ENCODE measurements around the gene DRAXIN. TPM values are rescaled to one million over a fixed set of nuclear protein-coding genes. Genes with fewer than 3 reads are reported as not detected.

The DRAXIN gene
- total RNA-seq, 1 donor from 2014 or later: 0.04 TPM

DNA sequence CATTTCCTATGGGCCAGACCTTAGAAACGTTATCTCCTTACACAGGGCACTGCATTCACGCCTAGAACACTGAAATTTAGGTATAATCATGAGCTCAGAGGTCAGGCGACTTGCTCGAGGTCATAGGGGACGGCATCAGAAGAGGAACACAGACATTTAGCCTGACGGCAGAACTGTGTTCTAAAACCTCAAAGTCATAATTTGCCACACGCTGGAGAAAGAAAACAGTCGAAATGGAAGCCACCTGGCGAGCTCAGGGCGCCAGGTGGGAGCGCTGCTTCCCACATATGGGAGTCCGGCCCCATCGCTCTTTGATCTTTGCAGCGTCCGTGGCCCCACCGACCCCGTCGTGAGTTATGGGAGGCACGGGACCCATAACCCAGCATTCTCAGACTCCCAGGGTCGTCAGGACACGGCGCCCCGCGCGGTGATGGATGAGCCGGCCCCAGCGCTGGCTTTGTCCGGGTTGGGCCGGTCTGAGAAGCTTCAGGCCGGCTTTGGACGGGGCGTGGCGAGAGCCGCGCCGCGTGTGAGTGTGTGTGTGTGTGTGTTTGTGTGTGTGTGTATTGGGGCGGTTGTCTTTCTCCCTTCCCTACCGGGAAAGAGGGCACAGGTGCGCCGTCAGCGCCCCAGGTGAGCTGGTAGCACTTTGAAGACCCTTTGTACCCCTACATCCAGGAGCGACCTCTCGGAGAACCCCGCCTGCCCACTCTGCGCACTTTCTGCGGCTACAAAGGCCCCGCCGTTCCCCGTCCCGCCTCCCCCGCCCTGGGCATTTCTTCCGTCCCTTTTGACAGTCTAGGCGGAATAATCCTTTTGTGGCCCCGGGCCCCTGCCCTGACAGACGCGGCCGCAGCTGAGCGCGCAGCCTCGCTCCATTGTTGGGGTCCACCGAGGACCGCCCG lies 861 bp upstream of the DRAXIN start:
- ATAC-seq: peak; percentile 26

DNA sequence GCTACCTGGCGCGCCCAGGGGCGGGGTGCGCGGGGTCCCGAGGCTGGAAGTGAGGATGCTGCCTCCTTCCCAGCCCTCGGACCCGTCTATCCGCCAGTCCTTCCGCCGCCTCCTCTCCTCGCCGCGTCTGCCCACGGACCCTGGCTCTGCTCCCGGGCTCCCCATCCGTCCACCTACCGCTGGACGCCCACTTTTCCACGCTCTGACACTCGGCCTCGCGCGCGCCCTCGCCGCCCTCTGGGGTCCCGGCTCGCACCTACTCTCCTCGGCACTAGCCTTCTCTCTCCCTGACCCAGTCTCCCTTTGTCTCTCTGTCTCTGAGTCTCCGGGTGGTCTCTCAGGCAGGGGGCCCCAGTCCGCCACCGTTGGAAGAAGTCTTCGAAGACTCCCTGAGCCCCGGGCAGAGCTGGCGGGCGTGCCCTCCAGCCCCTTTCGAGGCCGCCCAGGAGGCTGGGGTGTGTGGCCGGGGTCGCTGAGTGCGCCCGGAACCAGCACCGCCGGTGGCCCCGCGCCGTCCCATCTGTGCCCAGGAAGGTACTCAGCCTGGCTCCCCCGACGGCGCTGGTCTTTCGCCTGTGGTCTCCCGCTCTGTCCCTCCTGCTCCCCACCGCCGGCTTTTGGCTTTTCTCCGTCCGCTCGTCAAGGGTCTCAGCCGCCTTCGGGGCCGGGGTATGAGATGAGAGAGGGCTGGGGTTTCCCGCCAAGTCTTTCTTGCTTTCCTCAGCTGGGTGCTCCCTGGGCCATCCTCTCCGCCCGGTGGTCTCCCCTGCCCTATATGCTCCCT lies 610 bp downstream of the DRAXIN start:
- ATAC-seq: no peak

DNA sequence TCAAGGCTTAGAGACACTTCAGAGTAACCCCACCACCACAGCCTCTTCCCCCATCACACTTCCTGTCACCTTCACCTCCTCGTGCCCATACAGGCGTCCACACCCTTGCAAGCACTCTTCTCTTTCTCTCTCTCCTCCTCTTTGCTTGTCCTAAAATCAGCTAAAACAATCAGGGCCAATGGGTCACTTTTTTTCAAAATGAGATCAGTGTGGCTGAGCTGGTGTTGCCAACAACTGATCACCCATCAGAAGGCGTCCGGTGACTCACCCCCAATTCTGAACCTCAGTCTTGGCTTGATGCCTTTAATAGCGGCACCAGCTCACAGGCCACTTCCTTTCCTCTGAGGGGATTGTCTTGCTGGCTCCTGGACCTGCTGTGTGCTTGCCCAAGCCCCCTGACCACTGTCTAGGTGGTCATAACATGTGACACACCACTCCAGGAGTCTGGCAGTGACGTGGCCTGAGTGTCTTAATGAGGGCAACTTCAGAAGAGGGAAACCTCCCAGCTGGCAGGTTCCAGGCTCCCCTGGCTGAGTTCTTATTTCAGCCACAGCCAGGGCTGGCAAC lies 1.6 kb downstream of the DRAXIN start:
- peak; percentile 57 for ATAC-seq

DNA sequence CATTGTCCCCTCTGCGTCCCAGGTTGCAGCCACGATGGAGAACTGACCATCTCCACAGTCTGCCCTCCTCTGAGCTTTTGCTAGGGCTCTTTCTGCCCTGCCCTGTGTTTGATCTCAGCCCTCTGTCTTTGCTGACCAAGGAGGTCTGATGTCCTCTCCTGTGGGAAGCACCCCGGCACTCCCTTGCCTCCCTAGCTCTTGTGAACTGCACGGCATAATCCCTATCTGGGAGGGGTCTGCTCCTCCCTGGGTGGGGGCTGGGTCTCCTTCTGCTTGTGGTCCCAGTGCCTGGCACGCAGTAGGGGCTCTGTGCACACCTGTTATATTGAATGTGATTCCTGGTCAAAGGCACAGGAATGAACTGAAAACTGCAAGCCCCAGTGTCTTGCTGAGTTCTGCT lies 2.4 kb downstream of the DRAXIN start:
- no peak for ATAC-seq

DNA sequence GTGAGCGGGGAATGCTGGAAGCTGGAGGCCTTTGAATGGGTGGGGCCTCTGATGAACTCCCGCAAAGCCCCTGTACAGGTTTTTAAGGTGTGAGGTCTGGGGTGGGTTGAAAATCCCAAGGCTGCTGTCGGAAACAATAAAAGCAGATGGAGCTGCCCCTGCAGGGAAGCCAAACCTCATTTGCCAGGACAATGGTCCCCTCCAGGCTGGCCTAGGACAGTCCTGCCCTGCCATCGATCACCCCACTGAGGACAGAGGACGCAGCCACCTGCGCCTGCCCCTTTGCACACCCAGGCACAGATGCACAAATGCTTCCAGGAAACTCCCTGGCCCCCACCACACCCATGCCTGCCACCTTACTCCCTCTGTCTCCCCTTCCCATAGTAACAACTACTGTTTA lies 4.4 kb downstream of the DRAXIN start:
- ATAC-seq: no peak

DNA sequence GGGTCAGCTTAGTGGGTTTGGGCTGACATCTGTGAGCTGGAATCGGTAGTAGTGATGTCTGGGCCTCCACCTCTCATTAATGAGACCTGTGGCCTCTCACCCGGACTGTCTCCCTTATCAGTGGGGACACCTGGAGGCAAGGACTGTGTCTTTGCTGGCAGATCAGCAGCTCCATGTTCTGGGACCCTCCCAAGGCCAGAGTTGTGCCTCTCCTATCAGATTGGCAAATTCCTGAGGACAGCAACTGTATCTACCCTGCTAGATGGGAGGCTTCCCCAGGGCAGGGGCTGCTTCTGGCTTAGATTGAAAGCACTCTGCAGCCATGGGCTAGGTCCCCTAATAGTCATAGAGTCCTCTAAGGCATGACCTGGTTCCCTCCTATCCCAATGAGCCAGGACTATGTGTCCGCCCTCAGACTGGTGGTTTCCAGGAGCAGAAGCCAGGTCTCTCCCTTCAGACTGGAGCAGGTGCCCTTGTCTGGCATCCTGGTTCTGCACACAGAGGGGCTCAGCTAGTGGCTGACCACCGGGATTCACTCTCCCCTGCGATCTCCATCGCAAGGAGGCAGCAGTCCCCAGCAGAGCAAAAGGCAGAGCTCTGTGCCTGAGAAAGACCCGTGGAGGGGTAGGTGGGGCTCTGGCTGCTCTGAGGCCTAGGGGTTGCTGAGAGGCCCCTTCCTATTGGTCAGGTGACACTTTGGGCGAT lies 5.8 kb downstream of the DRAXIN start:
- ATAC-seq: no peak

DNA sequence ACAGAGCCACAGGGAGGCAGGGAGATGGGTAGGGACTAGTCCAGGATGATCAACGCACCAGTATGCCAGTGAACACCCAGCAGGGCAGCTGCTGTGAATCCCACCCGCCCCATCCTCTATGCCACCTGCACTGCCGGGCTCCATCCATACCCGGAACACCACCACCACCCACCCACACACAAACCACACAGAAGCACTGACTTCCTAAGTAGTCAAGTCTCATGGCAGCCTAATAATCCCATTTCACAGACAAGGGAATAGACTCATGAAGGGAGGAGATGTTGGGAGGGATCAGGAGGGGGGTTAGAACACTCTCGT lies 6.3 kb downstream of the DRAXIN start:
- ATAC-seq: no peak

DNA sequence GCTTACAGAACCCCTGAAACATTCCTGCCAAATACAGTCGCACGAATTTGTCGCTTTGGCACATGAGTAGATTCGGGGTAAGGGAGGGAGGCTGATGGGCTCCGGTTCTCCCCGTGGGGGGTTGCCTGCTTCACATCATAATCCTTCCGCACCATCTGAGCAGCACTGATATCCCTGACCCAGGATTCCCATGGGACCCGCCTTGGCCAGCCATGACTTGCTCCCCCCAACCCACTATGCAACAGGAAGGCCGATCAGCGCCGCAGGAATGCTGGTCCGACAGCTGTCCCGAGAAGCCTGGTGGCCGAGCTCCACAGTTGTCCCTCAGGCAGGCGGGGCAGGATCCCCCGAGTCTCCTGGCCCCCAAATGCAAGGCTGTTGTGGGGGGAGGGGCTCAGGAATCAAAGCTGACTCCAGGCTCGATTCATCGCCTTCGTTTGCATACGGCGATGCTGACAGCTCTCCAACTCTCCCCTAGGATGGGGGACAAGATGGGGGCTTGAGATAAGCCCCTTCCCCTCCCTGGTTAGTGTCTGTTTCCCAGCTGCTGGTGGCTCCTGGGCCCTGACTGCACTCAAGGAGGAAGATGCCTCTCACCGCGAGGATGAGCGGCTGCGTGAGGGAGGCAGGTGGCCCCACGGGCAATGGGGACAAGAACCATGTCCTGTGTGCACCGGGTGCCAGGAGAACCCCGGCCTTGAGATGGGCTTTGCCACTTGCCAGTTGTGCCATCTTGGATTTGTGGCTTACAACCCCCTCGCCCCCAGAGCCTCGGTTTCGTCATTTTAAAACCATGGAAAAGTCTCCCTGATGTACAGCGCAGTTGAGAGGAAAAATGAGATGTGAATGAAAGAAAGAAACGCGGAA lies 9.3 kb downstream of the DRAXIN start:
- no peak for ATAC-seq

DNA sequence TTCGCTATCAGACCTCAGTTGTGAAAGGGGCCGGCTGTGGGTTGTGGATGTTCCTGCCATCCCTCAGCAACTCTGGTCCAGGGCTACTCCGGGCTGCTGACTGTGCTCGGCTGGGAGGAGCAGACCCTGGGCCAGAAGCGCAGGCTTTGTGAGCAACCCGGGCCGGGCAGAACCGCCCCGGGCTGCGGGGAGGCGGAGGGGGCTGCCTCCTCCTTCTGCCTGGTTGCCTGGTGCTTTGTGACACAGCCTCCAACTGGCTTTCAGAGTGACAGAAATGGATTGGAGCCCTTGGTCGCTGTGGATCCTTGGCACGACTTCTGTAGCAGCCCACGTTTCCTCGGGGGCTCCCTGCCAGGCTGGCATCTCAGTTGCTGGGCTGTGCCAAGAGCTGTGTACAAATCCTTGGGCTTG lies 10.0 kb downstream of the DRAXIN start:
- no peak for ATAC-seq

DNA sequence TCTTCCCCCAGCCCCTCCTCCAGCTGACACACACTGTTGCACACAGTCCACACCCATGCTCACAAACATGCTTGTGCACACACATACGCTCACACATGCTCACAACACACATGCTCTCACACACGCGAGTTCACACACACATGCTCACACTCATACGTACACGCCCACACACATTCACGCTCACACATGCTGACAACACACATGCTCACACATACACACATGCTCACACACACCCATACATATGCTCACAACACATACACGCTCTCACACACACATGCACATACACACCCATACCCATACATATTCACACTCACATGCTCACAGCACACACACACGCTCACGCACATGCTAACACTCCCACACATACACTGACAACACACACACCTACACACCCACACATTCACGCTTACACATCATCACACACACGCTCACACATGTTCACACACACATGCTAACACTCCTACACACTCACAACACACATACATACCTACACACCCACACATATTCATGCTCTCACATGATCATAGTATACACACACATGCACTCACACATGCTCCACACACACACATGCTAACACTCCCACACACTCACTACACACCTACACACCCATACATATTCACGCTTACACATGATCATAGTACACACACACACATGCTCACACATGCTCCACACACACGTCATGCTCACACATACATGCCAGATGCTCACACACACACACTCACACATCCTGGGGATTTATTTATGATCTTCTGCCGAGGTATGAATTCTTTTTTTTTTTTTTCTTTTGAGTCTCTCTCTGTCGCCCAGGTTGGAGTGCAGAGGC lies 10.7 kb downstream of the DRAXIN start:
- ATAC-seq: no peak

DNA sequence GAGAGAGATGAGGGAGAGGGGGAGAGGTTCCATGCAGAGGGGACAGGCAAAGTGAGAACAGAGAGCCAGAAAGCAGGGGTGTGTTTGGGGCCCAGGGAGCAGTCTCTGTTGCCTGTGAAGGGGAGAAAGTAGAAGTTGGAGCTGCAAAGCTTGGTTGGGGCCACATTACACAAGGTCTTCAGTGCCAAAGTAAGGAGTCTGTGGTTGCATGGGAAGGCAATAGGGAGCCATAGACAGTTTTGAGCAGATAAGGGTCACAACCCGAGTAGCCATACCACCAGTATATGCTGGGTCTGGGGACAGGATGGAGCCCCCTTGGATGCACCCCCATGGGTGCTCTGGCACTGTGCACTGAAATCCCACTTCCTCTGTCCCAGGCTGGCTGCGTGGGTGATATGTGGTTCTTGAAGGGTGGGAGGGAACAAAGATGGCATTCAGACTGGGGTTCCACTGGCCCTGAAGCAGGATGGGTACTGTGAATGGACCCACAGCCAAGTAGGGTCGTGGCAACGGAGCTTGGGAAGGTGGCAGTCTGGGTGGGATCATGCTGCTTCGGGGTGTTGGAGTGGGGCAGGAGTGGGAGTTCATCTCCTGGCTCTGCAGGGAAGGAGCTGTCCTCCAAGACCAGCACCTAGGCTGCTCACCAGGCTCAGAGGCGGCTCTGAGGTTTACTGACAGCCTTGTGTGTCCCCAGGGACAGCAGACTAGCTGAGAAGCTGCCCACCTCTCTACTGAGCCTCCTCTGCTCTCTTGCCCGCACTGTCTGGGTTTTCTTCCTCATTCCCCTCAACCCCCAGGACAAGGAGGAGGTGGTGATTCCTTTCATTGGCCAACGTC lies 12.1 kb downstream of the DRAXIN start:
- ATAC-seq: no peak

DNA sequence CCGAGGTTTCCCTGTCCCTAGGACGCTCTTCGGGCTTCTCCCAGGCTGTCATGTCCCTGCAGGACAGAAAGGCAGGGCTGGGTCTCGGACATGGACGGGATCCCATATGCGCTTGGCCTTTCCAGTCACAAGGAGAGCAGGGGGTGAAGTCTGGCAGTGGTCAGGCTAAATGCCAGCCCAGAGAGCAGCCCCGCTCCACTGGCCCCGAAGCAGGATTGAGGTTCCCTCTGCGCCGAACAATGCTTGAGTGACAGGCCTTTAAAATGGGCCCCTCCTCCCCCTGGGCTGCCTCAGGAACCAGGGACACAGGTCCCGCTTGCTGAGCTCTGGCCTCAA lies 12.7 kb downstream of the DRAXIN start:
- ATAC-seq: no peak

DNA sequence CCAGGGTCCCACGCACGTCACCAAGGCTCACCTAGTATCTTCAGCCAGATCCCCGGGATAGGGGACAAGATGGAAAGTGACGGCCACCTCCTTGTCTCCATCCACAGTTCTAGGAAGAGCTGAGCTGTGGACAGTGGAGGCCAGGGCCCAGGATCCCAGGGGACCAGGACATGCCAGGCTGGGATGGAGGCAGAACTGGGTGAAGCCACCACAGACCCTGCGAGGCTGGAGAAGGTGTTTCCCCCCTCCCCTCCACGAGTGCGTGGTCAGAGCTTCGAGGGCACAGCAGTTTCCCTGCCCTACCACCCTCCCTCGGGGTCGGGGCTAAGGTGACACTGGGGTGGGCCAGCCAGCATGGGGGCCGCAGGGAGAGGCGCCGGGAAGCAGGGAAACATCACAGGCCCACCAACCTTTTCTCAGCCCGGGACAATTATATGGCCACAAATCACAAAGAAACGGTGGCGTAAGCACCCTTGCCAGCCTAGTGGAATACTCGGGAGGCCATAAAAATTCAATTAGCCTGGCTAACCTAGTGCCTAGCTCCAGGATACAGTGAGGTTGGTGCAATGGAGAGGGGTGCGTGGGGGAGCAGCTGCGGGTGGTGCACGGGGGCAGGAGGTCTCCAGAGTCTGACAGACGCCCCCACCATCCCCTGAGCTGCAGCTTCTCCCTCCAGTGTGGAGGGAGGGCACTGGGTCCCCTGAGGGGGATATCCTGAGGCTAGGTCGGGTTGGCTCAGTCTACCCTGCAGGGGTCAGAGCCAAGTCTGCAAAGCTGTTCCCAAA lies 13.4 kb downstream of the DRAXIN start:
- no peak for ATAC-seq

DNA sequence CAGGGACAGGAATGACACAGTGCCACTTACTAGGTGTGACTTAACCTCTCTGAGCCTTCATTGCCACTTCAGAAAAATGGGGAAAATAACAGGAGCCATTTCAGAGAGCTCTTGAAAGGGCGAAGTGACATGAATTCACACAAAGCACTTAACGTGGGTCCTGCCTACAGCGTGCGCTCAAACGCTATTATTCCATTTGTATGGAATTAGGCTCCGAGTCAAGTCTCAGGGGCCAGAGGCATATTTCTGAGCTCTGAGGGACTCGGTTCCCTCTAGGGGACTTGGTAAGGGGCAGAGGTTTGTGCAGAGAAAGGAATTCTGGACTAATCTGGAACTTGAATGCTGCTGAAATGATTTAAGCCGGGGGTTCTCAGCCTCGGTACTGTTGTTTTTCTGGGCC lies 14.1 kb downstream of the DRAXIN start:
- ATAC-seq: no peak

DNA sequence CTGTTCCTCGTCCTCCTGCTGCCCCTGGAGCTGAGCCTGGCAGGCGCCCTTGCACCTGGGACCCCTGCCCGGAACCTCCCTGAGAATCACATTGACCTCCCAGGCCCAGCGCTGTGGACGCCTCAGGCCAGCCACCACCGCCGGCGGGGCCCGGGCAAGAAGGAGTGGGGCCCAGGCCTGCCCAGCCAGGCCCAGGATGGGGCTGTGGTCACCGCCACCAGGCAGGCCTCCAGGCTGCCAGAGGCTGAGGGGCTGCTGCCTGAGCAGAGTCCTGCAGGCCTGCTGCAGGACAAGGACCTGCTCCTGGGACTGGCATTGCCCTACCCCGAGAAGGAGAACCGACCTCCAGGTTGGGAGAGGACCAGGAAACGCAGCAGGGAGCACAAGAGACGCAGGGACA lies 14.8 kb downstream of the DRAXIN start:
- no peak for ATAC-seq

DNA sequence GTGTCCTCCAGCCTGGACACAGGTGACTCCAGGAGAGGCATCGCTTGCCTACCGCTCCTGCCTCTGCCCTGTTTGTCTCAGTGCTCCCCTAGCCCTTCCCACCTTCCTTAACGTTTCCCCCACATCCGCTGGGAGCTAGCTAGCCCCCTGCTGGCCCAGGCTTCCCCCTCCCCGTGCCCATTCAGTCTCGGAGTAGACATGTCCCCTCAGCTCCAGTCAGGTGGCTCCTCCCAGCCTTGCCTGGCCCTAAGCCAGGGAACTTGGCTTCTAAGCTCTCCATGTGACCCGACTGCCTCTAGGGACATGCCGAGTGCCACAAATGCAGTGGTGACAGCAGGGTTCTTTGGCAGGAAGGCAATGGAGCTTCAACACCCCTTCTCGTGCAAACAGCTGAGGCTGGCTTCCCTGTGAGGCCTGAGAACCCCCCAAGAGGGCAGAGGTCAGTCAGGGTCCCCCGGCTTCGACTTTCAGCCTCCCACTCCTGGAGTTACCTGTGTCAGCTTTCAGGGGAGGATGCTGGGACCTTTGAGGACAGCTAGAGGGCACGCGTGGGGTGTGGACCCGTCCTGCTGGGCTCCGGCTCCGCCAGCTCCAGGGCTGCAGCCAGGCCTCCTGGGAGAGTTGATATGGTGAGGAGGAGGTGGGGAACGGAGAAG lies 16.2 kb downstream of the DRAXIN start:
- ATAC-seq: peak; percentile 30

DNA sequence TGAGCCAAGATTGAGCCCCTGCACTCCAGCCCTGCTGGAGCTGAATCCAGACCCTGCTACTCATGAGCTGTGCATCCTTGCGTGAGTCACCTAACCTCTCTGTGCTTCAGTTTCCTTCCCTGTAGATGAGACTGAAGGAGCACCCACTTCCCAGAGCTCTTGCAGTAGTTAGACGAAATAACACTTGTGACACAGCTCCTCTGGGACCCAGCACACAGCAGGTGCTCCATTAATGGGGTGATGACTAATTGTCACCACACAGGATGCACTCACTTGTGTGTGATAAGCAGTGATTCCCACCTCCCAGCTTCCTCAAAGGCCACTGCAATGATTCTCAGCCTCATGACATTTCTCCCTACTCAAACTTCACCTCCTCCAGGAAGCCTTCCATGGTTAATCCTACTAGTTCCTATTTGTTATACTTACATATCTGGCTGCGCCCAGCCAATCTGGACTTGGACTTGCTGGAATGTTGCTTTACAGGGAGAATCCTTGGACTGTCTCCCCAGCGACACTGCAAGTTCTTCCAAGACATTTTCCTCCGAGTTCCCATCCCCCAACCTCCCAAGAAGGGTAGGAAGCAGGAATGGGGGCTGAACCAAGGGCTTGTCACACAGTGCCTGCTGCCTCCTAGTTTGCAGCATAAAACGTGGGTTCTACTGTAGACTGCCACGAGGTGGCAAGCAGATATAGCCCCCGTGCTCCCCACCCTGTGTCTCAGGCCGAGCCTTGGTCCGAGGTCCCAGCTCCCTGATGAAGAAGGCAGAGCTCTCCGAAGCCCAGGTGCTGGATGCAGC lies 17.2 kb downstream of the DRAXIN start:
- ATAC-seq: no peak

DNA sequence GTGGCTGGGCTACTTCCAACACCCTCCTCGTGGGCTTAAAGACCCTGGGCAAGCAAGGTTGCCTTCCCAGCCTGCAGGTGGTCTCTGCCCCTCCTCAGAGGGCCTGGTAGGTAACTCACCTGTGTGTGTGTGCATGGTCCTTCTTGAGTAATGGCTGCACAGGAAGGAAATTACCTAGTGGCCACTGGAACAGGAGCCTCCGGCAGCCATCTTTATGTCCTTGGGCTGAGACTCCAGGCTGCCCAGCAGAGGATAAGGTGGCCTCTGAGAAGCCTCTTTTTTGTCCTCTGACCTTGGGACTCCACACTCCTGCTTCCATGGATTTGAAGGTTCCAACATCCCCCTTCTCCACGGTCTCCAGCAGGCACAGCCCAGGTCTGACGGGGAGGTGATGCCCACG lies 20.0 kb downstream of the DRAXIN start:
- ATAC-seq: no peak
